ENCODE data around the gene SPATA33. TPM values are rescaled to one million over a fixed set of nuclear protein-coding genes. Genes with fewer than 3 reads are reported as not detected.

Gene SPATA33
- total RNA-seq, 4 donors from 2014 or later = 6.0 to 8.9 (median 7.5) TPM

GRCh38 chr16:89709716-89710432 lies 52.2 kb downstream of the SPATA33 start:
- intact Hi-C loops (cut with DNase I) = loop anchor here (5.0 to 10.0 kb wide), 2 partner anchors 82 to 155 kb away; no protein-coding TSS in a partner anchor
- H3K36me3 ChIP-seq = no peaks in the 10 kb centered on the region
- no peaks in the 10 kb centered on the region for H3K27me3 ChIP-seq
- no peak for DNase-seq
- 88% methylated on average over 18 to 19 of the region's 19 CpGs for WGBS, 2 donors
- H3K4me1 ChIP-seq = peaks cover 7 to 10% of the 10 kb centered on the region in 2 donors
- no peaks in the 10 kb centered on the region for H3K9me3 ChIP-seq
- no peak overlapping the region for H3K4me3 ChIP-seq (replicated peaks in 1 of 3)
- no peak overlapping the region for H3K27ac ChIP-seq
- TF ChIP-seq CTCF (IDR thresholded peaks at IDR 0.05) = no peak
- TF ChIP-seq POLR2A (IDR thresholded peaks at IDR 0.05) = no peak

GRCh38 chr16:89710709-89711564 lies 53.3 kb downstream of the SPATA33 start:
- no peak for DNase-seq
- intact Hi-C loops (cut with DNase I) = no loop called here
- no peaks in the 10 kb centered on the region for H3K27me3 ChIP-seq
- no peak for TF ChIP-seq CTCF (IDR thresholded peaks at IDR 0.05)
- TF ChIP-seq POLR2A (IDR thresholded peaks at IDR 0.05) = no peak
- 79 to 90% methylated on average over 37 to 38 of the region's 63 CpGs for WGBS, 2 donors
- H3K4me1 ChIP-seq = peaks cover 7 to 10% of the 10 kb centered on the region in 2 donors
- H3K27ac ChIP-seq = no peak overlapping the region
- no peak overlapping the region for H3K4me3 ChIP-seq (replicated peaks in 1 of 3)
- H3K9me3 ChIP-seq = no peaks in the 10 kb centered on the region
- no peaks in the 10 kb centered on the region for H3K36me3 ChIP-seq

DNA sequence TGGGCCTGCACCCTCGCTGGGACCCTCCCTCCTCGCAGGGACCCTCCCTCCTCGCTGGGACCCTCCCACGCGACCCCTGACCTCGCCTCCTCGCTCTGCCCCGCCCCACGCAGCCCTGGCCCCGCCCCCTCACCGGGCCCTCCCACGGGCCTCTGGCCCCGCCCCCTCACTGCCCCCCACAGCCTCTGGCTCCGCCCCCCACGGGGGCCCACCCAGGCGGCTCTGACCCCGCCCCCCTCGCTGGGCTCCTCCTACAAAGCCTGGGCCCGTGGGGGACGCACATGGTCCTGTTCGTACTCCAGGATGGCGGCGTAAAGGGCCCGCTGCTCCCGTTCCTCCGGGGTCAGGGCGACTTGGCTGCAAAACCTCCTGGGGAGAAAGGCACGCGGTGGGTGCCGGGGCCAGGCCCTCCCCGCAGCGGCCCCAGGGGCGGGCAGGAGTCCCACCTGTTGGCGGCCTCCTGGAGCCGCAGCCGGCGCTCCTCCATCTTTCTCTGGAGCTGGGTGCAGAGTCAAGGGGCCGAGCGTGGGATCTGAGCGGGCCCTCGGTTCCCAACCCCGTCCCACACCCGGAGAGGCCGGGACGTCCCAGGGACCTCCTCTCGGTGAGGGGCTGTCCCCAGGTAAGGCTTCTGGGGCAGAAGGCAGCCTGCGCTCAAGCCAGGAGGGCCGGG lies 54.1 kb downstream of the SPATA33 start:
- no peak overlapping the region for H3K4me3 ChIP-seq (replicated peaks in 1 of 3)
- H3K36me3 ChIP-seq = no peaks in the 10 kb centered on the region
- 4 to 7% methylated on average over 10 of the region's 48 CpGs for WGBS, 2 donors
- H3K27ac ChIP-seq = no peak overlapping the region
- H3K4me1 ChIP-seq = peaks cover 7 to 10% of the 10 kb centered on the region in 2 donors
- intact Hi-C loops (cut with DNase I) = no loop called here
- no peaks in the 10 kb centered on the region for H3K9me3 ChIP-seq
- H3K27me3 ChIP-seq = no peaks in the 10 kb centered on the region
- DNase-seq = peak in 1 of 2 donors; percentile 21
- TF ChIP-seq CTCF (IDR thresholded peaks at IDR 0.05) (no peak), POLR2A (IDR thresholded peaks at IDR 0.05) (no peak)

DNA sequence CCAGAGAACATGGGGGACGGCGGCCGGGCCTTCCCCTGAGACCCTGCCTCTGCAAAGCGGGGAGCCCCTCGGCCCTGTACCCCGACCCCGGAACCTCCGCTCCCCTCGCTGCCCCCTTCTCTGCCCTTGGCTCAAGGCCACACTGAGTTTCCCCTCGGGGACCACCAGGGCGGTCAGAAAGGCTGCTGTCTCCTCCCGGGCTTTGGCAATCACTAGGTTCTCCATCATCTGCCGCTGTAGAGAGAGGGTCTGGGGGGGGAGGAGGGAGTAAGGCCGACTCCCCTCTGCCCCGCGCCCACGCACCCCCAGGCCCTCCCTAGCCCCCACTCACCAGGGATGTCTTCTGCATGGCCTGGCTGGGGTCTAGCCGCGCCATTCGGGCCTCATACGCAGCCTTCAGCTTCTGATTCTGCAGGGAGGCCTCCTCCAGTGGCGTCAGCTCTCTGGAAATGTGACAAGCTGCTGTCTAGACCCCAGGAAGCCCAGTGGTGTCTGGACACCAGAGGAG lies 54.7 kb downstream of the SPATA33 start:
- Histone ChIP-seq H3K4me1 (peaks cover 7 to 10% of the 10 kb centered on the region in 2 donors), H3K27ac (no peak overlapping the region), H3K27me3 (no peaks in the 10 kb centered on the region), H3K36me3 (no peaks in the 10 kb centered on the region), H3K4me3 (replicated peaks in 1 of 3) (no peak overlapping the region), H3K9me3 (no peaks in the 10 kb centered on the region)
- 28 to 31% methylated on average over 9 of the region's 22 CpGs for WGBS, 2 donors
- intact Hi-C loops (cut with DNase I) = no loop called here
- TF ChIP-seq POLR2A (IDR thresholded peaks at IDR 0.05) (no peak), CTCF (IDR thresholded peaks at IDR 0.05) (no peak)
- DNase-seq = no peak
